HEK293 (cell line): ENCODE results near the gene BTBD9.

Experiments
- CTCF ChIA-PET: fragments of 350-600 bp; formaldehyde crosslinking; extraction: SDS; loops from one replicate; lab custom pipeline; 2021; ENCODE audit warnings: antibody characterized with exemption; lab: Yijun Ruan, JAX
- POLR2A ChIA-PET: fragments of 300-600 bp; formaldehyde crosslinking; extraction: SDS; loops from one replicate; lab custom pipeline; 2020; ENCODE audit warnings: antibody characterized with exemption, inconsistent platforms; lab: Yijun Ruan, JAX
- H3K27ac ChIP-seq: fragments of 200-500 bp; sonication (Bioruptor generic); 2 replicates; pipeline ENCODE4 v1.5.1; 2014; ENCODE audit warnings: low read depth, low read length, control low read depth, inconsistent platforms; ENCODE audit errors: extremely low read depth
- H3K36me3 ChIP-seq, 2 experiments: fragments of 200-500 bp in 1 of 2; sonication (Bioruptor generic) in 1 of 2; 1 replicate in 1 of 2; 2 replicates in 1 of 2; pipeline ENCODE4 v1.5.1; 2014 to 2017; ENCODE audit warnings: inconsistent platforms in 2 of 2, low read length in 2 of 2; ENCODE audit not compliant: control insufficient read depth in 2 of 2, insufficient read depth in 1 of 2
- H3K4me1 ChIP-seq: fragments of 200-500 bp; sonication (Bioruptor generic); 2 replicates; pipeline ENCODE4 v1.5.1; 2014; ENCODE audit warnings: mild to moderate bottlenecking, low read length, inconsistent platforms; ENCODE audit not compliant: control insufficient read depth, insufficient read depth
- H3K4me3 ChIP-seq: 2 replicates; pipeline ENCODE4 v1.5.1; 2011; ENCODE audit warnings: low read depth, mild to moderate bottlenecking, control low read depth, low read length, moderate library complexity
- H3K9me3 ChIP-seq: fragments of 200-500 bp; sonication (Bioruptor generic); 2 replicates; pipeline ENCODE4 v1.5.1; 2014; ENCODE audit warnings: low read depth, low read length, inconsistent platforms; ENCODE audit not compliant: control insufficient read depth, insufficient read depth
- EGR2 ChIP-seq: fragments of 450-650 bp; formaldehyde crosslinking; IDR thresholded peaks from 2 replicates; pipeline ENCODE4 v1.5.1; 2016; ENCODE audit warnings: low read depth, missing biosample characterization, missing genetic modification characterization
- GLIS1 ChIP-seq: fragments of 450-650 bp; formaldehyde crosslinking; IDR thresholded peaks from 2 replicates; pipeline ENCODE4 v1.5.1; 2016; ENCODE audit warnings: missing biosample characterization, missing genetic modification characterization
- KLF1 ChIP-seq: fragments of 450-650 bp; formaldehyde crosslinking; IDR thresholded peaks from 2 replicates; pipeline ENCODE4 v1.5.1; 2016; ENCODE audit warnings: missing biosample characterization, missing genetic modification characterization
- KLF7 ChIP-seq: fragments of 450-650 bp; formaldehyde crosslinking; IDR thresholded peaks from 2 replicates; pipeline ENCODE4 v1.5.1; 2016; ENCODE audit warnings: missing biosample characterization, missing genetic modification characterization, borderline replicate concordance
- KLF8 ChIP-seq: fragments of 450-650 bp; formaldehyde crosslinking; IDR thresholded peaks from 2 replicates; pipeline ENCODE4 v1.5.1; 2016; ENCODE audit warnings: missing biosample characterization, missing genetic modification characterization
- KLF9 ChIP-seq: fragments of 450-650 bp; formaldehyde crosslinking; IDR thresholded peaks from 2 replicates; pipeline ENCODE4 v1.5.1; 2016; ENCODE audit warnings: missing biosample characterization, missing genetic modification characterization, low read depth
- PRDM10 ChIP-seq: fragments of 450-650 bp; formaldehyde crosslinking; IDR thresholded peaks from 2 replicates; pipeline ENCODE4 v1.5.1; 2016; ENCODE audit warnings: missing biosample characterization, missing genetic modification characterization
- ZBTB48 ChIP-seq: fragments of 450-650 bp; formaldehyde crosslinking; IDR thresholded peaks from 2 replicates; pipeline ENCODE4 v1.5.1; 2016; ENCODE audit warnings: missing biosample characterization, missing genetic modification characterization
- ZFHX2 ChIP-seq: fragments of 450-650 bp; formaldehyde crosslinking; conservative IDR thresholded peaks from 2 replicates; pipeline ENCODE4 v1.5.1; 2016; ENCODE audit warnings: missing biosample characterization, missing genetic modification characterization
- ZNF174 ChIP-seq: fragments of 450-650 bp; formaldehyde crosslinking; IDR thresholded peaks from 2 replicates; pipeline ENCODE4 v1.5.0; 2017; ENCODE audit warnings: missing biosample characterization, mild to moderate bottlenecking, missing genetic modification characterization
- ZNF175 ChIP-seq: fragments of 450-650 bp; formaldehyde crosslinking; IDR thresholded peaks from 2 replicates; pipeline ENCODE4 v1.5.1; 2016; ENCODE audit warnings: missing biosample characterization, missing genetic modification characterization
- ZNF248 ChIP-seq: fragments of 450-650 bp; formaldehyde crosslinking; IDR thresholded peaks from 2 replicates; pipeline ENCODE4 v1.5.1; 2017; ENCODE audit warnings: missing biosample characterization, missing genetic modification characterization
- ZNF548 ChIP-seq: fragments of 450-650 bp; formaldehyde crosslinking; IDR thresholded peaks from 2 replicates; pipeline ENCODE4 v1.5.1; 2016; ENCODE audit warnings: missing biosample characterization, missing genetic modification characterization
- ZNF549 ChIP-seq: fragments of 450-650 bp; IDR thresholded peaks from 2 replicates; pipeline ENCODE4 v1.5.1; 2018; ENCODE audit warnings: missing biosample characterization, missing genetic modification characterization, mild to moderate bottlenecking, inconsistent platforms, moderate library complexity
- ZNF660 ChIP-seq: fragments of 450-650 bp; IDR thresholded peaks from 2 replicates; pipeline ENCODE4 v1.5.1; 2018; ENCODE audit warnings: missing biosample characterization, mild to moderate bottlenecking, missing genetic modification characterization
- ZSCAN16 ChIP-seq: fragments of 450-650 bp; formaldehyde crosslinking; IDR thresholded peaks from 2 replicates; pipeline ENCODE4 v1.5.1; 2016; ENCODE audit warnings: missing biosample characterization, missing genetic modification characterization
- TF ChIP-seq, protein P1 (sequence below): fragments of 450-650 bp; formaldehyde crosslinking; IDR thresholded peaks from 2 replicates; pipeline ENCODE4 v1.5.1; 2017; ENCODE audit warnings: missing biosample characterization, missing genetic modification characterization
- TF ChIP-seq, protein P2 (sequence below): fragments of 450-650 bp; formaldehyde crosslinking; IDR thresholded peaks from 2 replicates; pipeline ENCODE4 v1.5.1; 2016; ENCODE audit warnings: missing biosample characterization, missing genetic modification characterization

Gene BTBD9

GRCh38 chr6:38180586-38180985, 459.1 kb downstream of the BTBD9 start:
- TF ChIP-seq KLF9 (no peak), KLF7 (no peak), ZNF548 (tag by site-specific recombination) (no peak), ZSCAN16 (no peak), ZFHX2 (tag by site-specific recombination) (no peak)
- TF ChIP-seq, protein P1, sequence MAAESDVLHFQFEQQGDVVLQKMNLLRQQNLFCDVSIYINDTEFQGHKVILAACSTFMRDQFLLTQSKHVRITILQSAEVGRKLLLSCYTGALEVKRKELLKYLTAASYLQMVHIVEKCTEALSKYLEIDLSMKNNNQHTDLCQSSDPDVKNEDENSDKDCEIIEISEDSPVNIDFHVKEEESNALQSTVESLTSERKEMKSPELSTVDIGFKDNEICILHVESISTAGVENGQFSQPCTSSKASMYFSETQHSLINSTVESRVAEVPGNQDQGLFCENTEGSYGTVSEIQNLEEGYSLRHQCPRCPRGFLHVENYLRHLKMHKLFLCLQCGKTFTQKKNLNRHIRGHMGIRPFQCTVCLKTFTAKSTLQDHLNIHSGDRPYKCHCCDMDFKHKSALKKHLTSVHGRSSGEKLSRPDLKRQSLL: no peak
- H3K4me1 ChIP-seq: peaks cover 6% of the 10 kb centered on the region; the same call in 1 of the 2 replicates
- ChIA-PET CTCF (interaction anchor here (0.7 kb wide), 2 partner anchors 88 to 887 kb away, joined by 3 read pairs; no protein-coding TSS in a partner anchor), POLR2A (no interaction called here)
- no peaks in the 10 kb centered on the region for H3K36me3 ChIP-seq
- no peak overlapping the region for H3K27ac ChIP-seq
- no peaks in the 10 kb centered on the region for H3K9me3 ChIP-seq
- H3K4me3 ChIP-seq: no peak overlapping the region

DNA sequence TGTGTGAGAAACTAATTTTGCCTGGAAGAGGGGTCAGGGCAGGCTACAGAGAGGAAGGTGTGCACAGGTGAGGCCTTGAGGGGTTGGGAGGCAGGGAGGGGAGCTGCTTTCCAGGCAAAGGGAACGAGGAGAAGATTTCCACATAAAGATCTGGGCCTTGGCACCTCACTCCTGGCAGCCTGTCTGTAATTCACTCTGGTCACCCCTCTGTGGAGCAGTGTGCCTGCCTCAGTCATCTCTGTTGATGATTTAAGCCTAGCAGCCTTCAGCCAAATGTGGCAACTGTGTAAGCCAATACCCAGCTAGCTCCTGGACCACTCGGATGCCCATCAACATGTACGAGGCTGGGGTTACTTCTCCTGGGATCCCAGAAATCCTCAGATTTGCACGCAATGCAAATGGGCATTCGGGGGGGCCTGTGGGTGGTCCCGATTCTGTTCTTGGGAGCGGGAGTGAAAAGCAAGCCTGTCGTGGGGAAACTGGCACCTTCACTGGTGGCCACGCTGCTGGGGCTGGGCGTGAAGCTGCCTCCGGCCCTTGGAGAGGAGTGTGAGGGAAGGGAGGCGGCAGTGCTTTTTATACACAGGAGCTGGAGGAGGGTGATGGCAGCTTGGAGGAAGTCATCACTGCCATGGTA, 459.8 kb downstream of the BTBD9 start:
- TF ChIP-seq GLIS1 (tag by site-specific recombination) (no peak), ZNF248 (tag by site-specific recombination) (no peak), ZNF549 (no peak), PRDM10 (tag by site-specific recombination) (0 out of 2 replicates have a peak, but pooled peaks have one; percentile 24), ZNF175 (no peak)
- Histone ChIP-seq H3K4me3 (no peak overlapping the region), H3K27ac (no peak overlapping the region), H3K36me3 (no peaks in the 10 kb centered on the region), H3K4me1 (peaks cover 6% of the 10 kb centered on the region; the same call in 1 of the 2 replicates), H3K9me3 (no peaks in the 10 kb centered on the region)
- POLR2A ChIA-PET: no interaction called here
- CTCF ChIA-PET: interaction anchor here (0.7 kb wide), 2 partner anchors 88 to 888 kb away, joined by 3 read pairs; no protein-coding TSS in a partner anchor

- Histone ChIP-seq H3K9me3 (no peaks in the 10 kb centered on the region), H3K4me3 (no peak overlapping the region), H3K4me1 (peaks cover 6% of the 10 kb centered on the region; the same call in 1 of the 2 replicates), H3K27ac (no peak overlapping the region), H3K36me3 (no peaks in the 10 kb centered on the region)
- CTCF ChIA-PET: no interaction called here
- TF ChIP-seq ZNF660 (tag by site-specific recombination) (no peak), ZBTB48 (tag by site-specific recombination) (no peak), ZNF174 (tag by site-specific recombination) (no peak), EGR2 (0 out of 2 replicates have a peak, but pooled peaks have one; percentile 8)
- POLR2A ChIA-PET: no interaction called here
These were observed 460.4 kb downstream of the BTBD9 start for GRCh38 chr6:38179300-38179699.

DNA sequence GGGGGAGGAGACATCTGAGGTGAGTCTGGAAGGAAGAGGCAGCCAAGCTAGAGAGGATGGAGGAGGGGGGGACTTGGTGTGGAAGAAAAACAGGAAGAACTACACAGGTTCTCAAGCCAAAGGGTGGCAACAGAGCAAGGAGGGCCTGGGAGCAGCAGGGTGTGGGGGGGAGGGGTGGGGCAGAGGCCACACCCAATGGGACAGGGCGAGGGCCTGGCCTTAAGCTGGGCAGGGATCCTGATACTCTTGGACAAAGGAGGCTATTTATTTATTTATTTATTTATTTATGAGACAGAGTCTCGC, 461.2 kb downstream of the BTBD9 start:
- H3K9me3 ChIP-seq: no peaks in the 10 kb centered on the region
- TF ChIP-seq KLF8 (tag by site-specific recombination) (0 out of 2 replicates have a peak, but pooled peaks have one; percentile 22), ZNF174 (tag by site-specific recombination) (no peak), KLF1 (tag by site-specific recombination) (peak; percentile 97)
- TF ChIP-seq, protein P2, sequence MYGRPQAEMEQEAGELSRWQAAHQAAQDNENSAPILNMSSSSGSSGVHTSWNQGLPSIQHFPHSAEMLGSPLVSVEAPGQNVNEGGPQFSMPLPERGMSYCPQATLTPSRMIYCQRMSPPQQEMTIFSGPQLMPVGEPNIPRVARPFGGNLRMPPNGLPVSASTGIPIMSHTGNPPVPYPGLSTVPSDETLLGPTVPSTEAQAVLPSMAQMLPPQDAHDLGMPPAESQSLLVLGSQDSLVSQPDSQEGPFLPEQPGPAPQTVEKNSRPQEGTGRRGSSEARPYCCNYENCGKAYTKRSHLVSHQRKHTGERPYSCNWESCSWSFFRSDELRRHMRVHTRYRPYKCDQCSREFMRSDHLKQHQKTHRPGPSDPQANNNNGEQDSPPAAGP (tag by site-specific recombination): peak; percentile 57; the same call in 1 of the 2 replicates
- ChIA-PET POLR2A (no interaction called here), CTCF (no interaction called here)
- peaks cover 6% of the 10 kb centered on the region; the same call in 1 of the 2 replicates for H3K4me1 ChIP-seq
- H3K4me3 ChIP-seq: no peak overlapping the region
- no peak overlapping the region for H3K27ac ChIP-seq
- no peaks in the 10 kb centered on the region for H3K36me3 ChIP-seq
